ENCODE measurements around the gene RBKS.
A peak's percentile ranks its signal among the peaks of the same experiment; 100 is the strongest.

RBKS gene
- 0.29 to 6.0 (median 0.91) reads per million in 17 experiments for total RNA-seq

GRCh38 chr2:27890146-27890923, at the start of gene RBKS, which contains the start of gene BABAM2:
TSS of gene RBKS (minus strand) at chr2:27890387. CDS start at chr2:27890345, 42 bp downstream.
TSS of gene BABAM2 (plus strand) at chr2:27890729. CDS start at chr2:27894557, 3,828 bp downstream.
- DNase-seq, result peak; percentile 93 to 97 (median 96)

- no peak for DNase-seq
These were observed 44.8 kb upstream of the RBKS start for GRCh38 chr2:27935026-27935425.

DNA sequence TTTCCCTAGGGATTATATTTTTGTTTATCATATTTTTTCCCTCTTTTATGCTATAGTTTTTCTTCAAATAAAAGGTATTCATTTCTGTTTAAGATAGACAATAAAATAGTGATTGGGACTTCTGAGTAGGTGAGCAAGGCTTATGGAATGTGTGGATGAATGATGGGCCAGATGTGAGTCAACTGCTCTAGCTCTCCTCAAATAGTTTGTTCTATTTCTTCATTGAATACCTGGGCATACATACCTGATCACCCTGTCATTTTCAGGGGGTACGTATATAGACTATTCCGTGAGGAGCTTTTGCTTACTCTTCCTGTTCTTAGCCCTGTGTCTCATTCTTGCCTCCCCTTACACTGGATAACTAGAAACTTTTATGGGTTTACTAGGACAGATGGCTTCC, 42.2 kb upstream of the RBKS start:
- DNase-seq, result no peak

GRCh38 chr2:27931361-27931950, 41.3 kb upstream of the RBKS start:
- DNase-seq, result no peak

GRCh38 chr2:27929916-27930486, 39.8 kb upstream of the RBKS start:
- DNase-seq, result no peak

GRCh38 chr2:27925766-27926472, 35.7 kb upstream of the RBKS start:
- DNase-seq, result no peak

DNA sequence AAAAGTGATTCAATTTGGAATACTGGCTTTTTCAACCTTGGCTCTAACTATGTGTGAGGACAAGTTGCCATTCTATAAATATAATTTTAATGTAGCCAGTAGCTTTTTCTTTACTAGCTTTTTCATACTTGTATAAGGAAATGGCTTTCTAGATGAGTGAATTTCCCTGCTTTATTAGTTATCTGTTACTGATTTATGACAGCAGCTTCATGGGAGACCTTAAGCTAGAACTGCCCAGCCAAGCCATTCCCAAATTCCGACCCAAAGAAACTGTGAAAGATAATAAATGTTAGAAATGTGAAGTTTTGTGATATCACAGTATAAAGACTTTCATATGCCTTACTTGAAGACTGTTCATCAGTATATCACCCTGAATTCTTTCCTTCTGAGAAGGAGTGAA, 32.7 kb upstream of the RBKS start:
- no peak for DNase-seq

DNA sequence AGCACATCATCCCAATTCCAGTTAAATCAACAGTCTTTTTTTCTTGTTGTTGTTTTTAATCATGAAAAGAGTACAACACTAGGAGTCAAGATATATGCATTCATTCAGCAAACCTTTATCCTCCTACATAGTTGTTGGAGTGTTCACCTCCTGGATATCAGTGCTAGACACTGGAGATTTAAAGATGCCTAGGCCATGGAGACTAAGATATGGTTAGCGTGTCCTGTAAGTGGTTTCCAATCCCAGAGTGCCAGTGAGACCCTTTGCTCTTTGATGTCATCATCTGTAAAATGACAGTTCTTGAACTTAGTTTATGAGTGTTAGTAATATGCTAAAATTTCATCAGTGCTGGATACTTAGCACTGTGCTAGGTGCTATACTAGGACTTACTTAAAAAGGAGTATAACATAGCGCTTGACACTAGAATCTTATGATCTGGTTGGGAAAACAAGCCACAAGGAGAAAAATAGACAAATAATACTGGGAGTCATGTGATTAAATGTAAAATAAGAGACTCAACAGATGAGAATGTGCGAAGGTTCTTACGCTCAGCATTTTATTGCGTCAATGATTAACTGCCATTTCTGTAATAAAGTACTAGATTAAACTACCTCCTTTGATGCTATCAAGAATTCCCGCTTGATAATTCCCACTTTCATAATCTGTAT, 31.8 kb upstream of the RBKS start:
- DNase-seq, result no peak

GRCh38 chr2:27921424-27921823, 31.2 kb upstream of the RBKS start:
- DNase-seq, result no peak

GRCh38 chr2:27920148-27920885, 30.1 kb upstream of the RBKS start:
- DNase-seq, result peak; percentile 58 to 92 (median 76)

DNA sequence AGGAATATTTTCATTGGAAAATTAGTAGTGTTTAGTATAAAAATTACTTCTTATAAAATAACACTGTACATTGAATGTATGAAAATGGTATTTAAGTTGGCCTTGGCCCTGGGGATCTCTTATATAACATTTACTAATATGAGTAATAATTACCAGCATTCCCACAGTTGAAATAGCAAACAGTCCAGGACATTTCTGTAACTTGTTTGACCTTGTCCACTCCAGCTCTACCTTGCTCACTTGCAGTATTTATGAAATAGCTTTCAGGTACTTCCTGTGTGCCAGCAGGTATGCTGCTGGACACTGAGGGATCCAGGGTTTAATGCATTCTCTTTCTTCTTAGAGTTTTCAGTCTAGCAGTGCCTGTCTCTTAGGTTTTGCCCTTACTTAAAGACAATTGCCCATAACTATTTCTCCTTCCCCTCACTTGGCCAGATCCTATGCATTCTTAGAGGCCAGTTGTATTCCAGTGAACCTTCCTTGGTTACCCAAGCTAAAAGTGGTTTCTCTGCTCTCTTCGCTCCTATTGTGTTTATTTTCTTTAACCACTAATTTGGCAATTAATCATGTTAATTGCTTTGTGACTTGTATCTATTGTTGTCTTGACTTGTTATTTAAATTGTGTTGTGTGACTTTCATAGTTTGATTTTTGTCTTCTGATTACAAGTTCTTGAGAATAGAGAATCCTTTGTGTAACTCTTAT, 26.3 kb upstream of the RBKS start:
- no peak for DNase-seq

DNA sequence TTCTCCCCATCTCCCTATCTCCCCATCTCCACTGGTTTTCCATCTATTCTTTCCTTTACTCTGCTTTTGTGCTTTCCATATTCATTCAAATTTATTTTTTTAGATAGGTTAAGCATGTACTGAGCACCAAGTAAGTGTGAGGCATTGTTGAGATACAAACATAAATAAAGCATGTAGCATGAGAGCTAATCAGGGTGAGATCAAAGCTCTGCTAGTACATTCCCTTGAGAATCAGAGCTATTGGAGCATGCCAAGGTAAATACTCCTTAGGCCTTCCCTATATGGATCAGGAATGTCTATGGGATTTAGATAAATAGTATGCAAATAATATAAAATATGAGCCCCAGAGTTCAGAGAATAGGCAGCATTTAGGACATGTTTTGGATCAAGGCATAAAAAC, 25.7 kb upstream of the RBKS start:
- DNase-seq, result no peak

GRCh38 chr2:27915191-27915590, 25.0 kb upstream of the RBKS start:
- no peak for DNase-seq

DNA sequence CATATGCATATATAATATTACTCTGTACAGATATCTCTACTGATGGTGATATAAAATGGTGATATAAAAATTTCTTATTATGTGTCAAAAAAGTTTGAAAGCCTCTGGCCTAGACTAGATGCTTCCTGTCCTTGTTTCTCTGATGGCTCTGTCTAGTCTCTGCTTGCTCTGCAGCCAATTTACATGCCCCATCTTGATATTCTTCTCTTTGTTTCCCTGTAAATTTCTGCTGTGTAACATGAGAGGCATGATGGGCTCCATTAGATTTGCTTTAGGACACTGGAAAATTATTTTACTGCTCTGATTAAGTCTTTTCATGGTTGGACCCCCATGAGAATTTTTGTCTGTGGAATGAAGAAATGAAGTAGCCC, 24.6 kb upstream of the RBKS start:
- no peak for DNase-seq

DNA sequence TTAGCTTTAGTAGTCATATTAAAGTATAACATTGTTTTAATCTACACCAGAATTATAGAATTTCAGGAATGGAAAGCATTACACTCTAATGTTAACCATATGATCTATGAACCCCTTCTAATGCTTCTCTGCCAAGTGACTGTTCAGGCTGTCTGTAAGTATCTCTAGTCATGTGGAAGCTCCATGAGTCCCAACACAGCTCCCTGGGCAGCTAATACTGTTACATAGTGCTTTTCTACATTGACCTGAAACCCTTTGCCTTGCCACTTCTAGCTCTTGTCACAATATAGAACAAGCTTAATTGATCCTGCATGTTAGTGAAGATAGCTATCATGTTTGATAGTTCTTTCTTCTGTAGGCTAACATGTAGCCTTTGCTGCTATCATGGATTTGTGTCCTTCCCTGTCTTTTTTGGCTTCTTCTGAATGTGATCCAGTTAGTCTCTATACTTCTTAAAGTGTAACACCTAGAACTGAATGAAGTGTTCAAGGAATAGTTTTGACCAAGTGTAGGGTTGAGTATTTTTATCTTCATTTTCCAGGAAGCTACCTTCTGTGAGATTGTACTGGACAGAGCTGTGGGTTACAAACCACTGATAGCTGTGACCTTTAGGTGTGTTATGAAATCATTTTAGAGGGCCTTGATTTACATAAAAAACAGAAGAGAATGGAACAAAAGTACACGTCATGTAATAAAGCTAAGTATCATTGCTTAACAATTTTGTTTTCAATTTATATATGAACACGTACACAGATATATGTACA, 24.0 kb upstream of the RBKS start:
- peak in 1 of 4 experiments; percentile 41 for DNase-seq

DNA sequence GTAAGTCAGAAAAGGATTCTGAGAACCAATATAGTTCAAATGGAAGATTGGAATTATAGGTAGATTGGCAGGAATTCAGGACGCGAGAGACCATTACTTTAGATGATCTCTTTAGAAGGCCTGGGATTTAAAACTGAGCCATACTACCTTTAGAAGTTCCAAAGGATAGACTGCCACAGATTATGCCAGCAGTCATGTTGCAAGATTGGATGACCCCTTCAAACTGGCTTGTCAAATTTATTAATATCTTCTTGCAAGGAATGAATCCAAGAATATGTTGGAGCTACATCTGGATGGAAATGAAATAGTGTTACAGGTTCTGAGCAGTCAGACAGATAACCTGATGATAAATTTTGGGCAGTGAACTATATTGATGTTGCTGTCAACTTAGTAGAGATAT, 22.3 kb upstream of the RBKS start:
- no peak for DNase-seq

- no peak for DNase-seq
These were observed 21.4 kb upstream of the RBKS start for GRCh38 chr2:27911458-27912210.

- DNase-seq, result no peak
These were observed 19.7 kb upstream of the RBKS start for GRCh38 chr2:27909901-27910300.

- no peak for DNase-seq
These were observed 17.4 kb upstream of the RBKS start for GRCh38 chr2:27907547-27907946.

GRCh38 chr2:27906074-27906473, 15.9 kb upstream of the RBKS start:
- DNase-seq, result no peak

Measured in suppressor macrophage (primary cell).